Cerebellar nuclear complex (tissue), 1 donor: ENCODE measurements around the gene JPH4.
"Not testable (repeated sequence)": the region's sequence is repeated elsewhere in the genome, so short reads cannot be mapped to it uniquely, and the experiment has no call there.

ENCODE experiments used
- DNase-seq, 2 experiments: peaks; one replicate each; lab custom pipeline; 2025; lab: John Stamatoyannopoulos, UW

Gene JPH4

DNA sequence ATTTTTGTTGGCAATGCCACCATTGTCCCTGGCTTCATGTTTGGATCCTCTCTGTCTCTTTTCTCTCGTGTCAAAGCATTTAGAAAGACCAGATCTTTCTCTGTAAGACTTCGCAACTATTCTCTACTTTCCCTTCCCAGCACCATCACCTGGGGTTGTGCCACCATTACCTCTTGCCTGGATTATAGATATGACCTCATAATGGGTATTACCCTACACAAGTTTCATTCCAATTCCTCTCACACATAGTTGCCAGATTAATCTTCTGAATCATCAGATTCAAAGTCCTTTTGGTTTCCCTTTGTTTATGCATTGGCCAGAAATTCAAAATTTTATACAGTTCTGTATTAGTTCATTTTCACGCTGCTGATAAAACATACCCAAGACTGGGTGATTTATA, 30.4 kb upstream of the JPH4 start:
- DNase-seq = no peak

DNA sequence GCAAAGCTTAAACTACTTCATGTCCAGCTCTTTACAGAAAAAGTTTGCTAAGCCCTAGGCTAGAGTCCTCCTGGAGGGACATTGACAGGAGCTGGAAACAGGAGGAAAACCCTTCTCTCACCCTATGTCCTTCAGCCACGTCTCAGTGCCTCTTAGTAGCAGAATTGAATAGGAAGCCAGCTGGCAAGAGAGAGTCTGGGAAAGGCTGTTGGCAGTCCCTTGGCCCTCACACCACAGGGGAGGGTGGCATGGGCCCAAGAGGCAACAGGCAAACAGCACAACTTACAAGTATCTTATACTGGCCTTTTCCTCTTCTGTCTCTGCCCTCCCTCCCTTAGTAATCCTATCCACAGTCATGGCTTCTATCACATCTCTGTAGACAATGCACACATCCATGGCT, 29.9 kb upstream of the JPH4 start:
- no peak for DNase-seq

DNA sequence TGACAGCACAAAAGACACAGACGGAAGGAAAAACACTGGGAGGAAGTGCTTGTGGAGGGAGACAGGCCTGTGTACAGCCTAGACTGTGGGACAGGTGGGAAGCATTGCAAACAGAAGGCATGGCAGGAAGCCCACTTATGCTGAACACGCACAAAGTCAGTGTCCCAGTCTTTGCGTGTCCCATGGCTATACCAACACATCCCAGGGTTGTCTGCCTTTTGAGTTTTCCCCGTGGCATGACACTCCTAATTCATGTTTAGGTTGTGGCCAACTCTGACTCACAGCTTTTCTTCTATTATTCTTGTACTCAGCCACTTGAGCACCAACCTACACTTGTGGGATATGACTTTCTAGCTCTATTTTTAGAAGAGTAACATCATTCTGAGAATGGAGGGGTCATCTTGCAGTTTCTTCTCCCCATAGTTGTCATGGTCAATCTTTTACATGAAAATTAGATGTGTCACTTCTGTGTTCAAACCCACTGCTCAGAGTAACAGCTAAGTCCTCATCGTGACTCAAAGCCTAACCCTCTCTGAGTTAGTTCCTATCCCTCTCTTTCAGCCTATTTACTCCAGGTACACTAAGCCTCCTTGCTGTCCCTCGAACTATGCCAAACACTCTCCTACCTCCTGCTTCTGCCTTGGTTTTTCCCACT, 27.5 kb upstream of the JPH4 start:
- DNase-seq = no peak

DNA sequence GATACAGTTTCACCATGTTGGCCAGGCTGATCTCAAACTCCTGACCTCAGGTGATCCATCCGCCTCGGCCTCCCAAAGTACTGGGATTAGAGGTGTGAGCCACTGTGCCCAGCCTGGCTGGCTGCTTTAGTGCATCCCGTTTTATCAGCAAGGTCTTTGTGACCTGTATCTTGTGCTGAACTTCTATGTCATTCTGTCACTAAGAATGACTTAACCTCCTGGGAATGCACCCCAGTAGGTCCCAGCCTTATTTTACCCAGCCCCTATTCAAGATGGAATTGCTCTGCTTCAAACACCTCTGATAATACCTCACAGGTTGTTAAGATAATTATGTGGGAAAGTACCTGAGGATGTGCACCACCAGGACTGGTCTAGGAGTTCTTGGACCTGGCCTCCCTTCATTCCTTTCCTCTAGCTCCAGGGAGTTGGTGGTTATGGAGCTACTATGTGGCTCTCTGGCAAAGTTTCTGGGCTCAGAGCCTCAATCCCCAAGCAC, 26.1 kb upstream of the JPH4 start:
- no peak for DNase-seq

DNA sequence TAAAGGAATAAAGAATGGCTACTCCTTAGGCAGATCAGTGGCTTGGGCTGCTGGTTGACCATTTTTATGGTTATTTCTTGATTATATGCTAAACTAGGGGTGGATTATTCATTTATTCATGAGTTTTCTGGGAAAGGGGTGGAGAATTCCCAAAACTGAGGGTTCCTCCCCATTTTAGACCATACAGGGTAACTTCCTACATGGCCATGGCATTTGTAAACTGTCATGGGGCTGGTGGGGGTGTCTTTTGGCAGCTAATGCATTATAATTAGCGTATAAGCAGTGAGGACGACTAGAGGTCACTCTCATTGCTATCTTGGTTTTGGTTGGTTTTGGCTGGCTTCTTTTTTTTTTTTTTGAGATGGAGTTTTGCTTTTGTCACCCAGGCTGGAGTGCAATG, 25.6 kb upstream of the JPH4 start:
- no peak for DNase-seq

DNA sequence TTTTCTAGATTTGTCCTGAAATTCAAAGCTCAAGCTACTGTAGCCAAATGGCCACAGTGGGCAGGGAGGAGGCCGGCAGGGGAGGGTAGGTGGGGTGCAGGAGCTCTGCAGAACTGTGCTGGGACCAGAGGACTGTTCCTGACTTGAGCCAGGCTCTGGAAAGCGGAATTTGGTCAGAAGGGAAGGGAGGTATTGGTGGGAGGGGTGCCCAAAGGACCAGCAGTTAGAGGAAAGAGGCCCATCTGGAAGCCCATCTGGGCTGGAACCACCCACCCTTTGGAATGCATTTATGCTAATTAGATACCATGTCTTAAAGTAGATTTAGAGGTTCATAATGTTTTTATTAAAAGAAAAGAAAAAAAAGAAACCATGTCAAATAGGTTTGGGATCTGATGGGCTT, 24.5 kb upstream of the JPH4 start:
- DNase-seq = no peak

DNA sequence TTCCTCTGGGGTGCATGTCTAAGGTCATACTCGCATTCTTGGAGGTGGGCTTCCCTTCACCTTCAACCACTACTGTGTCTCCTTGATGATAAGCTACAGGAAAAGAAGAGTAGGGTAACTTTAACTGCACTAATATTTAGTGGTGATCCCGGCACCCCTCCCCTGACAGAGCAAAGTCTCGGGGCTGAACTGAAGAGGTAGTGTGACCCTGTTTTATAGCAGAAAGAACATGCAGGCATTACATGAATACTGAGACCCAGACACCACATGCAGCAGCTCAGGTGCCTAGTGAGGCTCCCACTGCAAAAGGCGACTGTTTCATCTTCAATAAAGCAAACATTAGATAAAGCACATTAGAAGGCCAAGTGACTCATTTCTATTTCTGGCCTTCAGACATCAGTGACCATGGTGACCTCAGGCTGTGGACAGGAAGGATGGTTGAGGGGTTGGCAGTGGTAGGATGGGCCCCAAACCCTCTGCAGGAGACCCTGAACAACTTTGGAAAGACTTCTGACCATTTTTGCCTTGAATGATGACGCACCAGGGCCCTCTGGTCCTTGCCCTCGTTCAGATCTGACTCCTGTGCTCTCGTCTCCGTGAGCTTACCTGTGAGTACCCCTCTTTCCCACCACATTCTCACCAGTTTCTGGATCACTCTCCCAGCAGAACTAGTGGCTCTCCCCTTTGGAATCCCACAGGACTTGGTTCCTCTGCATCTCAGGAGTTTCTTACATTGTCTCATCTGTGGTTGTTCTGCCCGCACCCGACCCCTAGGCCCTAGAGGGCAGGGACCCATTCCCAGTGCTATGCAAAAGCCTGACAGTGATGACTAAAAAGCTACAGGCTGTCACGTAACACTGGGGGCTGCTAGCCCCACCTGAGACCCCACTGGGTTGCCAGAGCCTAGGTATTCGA, 23.8 kb upstream of the JPH4 start:
- no peak for DNase-seq

DNA sequence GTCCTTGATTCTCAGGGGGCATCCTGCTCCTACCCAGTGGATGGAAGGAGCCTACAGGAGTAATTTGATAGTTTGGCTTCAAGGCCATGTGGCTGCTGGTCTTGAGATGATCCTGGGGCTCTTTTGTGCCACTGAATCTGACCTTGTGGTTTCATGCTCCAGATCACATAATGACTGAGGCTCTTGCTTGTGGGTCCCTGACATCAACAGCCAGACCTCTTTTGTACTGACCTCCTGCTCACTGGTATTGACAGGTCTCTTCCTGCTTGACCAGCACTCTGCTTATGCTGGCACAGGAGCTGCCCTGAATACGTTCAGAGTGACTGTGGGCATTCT, 23.2 kb upstream of the JPH4 start:
- DNase-seq = no peak

DNA sequence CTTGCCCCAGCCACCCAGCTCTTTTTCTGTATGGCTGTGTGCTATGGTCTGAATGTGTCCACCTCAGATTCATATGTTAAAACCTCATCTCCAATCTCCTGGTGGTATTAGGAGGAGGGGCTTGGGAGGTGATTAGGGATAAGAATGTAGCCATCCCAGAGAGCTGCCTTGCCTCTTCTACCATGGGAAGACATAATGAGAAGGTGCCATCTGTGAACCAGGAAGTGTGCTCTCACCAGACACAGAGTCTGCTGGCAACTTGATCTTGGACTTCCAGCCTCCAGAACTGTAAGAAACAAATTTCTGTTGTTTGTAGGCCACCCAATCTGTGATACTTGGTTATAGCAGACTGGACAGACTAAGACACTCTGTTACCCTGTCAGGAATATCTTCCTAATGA, 22.8 kb upstream of the JPH4 start:
- no peak for DNase-seq

DNA sequence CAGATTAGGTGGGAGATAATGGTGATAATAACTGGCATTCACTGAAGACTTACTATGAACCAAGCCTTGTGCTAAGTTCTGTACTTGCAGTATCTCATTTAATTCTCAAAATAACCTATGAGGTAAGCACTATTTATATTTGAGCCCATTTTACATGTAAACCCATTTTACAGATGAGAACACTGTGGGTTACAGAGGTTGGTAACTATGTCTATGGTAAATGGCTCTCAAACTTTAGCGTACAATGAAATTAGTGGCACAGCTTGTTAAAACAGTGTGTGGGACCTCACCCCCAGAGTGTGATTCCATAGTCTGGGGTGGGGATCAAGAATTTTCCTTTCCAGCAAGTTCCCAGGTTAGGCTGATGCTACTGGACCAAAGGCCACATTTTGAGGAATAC, 22.2 kb upstream of the JPH4 start:
- no peak for DNase-seq

DNA sequence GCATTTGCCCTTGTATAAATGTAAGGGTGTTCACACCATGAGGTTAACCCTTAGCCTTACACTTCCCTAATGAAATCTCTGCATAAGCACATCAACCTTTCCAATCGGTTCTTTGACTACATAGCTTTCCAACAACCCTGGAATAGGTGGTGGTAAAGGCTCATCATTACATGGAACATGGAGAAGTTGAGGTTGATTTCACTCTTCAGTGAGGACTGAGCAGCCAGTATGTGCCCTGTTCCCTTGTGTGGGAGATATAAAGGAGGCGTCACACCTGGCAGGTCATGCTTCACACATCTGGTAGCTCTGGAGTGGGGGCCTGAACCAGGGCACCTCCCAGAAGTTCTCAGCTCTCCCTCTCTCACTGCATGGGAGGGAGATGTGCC, 21.7 kb upstream of the JPH4 start:
- DNase-seq = no peak

DNA sequence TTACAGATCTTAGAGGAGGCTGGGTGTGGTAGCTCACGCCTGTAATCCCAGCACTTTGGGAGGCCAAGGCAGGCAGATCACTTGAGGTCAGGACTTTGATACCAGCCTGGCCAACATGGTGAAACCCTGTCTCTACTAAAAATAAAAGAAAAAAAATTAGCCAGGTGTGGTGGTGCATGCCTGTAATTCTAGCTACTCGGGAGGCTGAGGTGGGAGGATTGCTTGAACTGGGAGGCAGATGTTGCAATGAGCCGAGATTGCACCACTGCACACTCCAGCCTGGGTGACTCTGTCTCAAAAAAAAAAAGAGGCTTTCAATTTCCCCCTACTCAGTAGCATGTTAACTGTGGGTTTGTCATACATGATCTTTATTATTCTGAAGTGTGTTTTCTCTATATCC, 15.6 kb upstream of the JPH4 start:
- not testable (repeated sequence) for DNase-seq

DNA sequence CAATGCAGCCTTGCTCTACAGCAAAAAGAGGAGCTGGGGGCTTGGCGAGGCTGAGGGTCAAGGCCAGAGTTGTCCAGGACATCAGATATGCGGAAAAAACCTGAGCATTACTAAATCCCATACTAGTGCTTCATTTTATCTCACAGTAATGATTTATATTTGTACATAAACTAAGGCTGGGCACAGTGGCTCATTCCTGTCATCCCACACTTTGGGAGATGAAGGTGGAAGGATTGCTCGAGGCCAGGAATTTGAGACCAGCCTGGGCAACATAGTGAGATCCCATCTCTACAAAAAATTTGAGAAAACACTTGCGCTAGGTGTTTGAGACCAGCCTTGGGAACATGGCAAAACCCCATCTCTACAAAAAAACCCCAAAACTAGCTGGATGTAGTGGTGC, 11.6 kb upstream of the JPH4 start:
- no peak for DNase-seq

DNA sequence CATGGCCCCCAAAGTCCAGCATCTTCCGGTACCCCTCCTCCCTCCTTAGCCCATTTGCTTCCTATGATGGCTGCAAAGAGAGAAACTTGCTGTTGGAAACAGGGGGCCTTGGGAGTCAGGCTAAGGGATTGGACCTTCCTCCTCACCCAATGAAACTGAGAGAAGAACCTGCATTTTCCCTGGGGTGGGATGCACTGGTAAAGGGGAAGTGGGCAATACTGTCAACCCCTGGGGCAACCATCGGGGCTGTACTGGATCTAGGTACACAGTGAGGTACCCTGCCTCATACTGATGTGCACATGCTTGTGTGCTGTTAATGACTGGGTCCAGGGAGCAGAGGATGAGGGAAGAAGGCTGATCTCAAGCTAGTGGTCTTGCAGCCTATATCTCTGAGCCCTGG, 11.0 kb upstream of the JPH4 start:
- no peak for DNase-seq

DNA sequence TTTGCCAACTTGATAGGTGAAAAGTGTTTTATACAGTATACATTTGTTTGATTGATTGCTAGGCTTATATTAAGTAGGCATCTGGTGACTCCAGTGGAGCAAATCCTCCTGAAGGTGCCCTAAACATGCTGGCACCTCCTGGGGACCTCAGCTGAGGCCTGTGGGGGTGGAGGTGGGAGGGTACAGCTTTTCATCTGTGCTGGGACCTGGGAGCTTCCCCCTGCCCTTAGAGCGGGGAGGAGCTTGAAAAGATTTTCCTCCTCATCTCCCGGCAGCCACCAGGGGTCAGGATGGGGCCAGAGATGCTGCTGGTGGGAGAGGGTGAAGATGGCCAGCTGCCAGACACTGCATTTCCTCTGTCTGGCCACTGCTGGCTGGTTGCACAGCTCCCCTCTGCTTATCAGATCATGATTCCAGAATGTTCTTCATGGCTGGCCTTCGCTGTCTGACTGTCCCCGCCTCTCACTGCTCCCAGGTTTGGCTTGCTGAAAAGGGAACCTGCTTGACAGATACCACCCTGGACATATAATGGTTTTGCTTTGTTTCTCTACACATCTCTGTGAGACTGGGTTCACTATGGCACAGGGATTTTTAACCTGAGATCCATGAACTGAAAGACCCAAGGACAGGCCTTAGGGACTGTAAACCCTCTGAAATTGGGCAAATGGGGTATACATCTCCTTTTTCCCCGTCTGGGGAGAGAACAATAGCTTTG, 10.5 kb upstream of the JPH4 start:
- DNase-seq = peak; percentile 33 to 74

DNA sequence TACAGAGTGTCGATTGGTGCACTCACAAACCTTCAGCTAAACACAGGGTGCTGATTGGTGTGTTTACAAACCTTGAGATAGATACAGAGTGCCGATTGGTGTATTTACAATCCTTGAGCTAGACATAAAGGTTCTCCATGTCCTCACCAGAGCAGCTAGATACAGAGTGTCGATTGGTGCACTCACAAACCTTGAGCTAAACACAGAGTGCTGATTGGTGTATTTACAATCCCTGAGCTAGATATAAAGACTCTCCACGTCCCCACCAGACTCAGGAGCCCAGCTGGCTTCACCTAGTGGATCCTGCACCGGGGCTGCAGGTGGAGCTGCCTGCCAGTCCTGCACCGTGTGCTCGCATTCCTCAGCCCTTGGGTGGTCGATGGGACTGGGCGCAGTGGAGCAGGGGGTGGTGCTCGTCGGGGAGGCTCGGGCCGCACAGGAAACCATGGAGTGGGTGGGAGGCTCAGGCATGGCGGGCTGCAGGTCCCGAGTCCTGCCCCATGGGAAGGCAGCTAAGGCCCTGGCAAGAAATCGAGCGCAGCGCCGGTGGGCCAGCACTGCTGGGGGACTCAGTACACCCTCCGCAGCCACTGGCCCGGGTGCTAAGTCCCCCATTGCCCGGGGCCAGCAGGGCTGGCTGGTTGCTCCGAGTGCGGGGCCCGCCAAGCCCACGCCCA, 6.1 kb upstream of the JPH4 start:
- not testable (repeated sequence) for DNase-seq

DNA sequence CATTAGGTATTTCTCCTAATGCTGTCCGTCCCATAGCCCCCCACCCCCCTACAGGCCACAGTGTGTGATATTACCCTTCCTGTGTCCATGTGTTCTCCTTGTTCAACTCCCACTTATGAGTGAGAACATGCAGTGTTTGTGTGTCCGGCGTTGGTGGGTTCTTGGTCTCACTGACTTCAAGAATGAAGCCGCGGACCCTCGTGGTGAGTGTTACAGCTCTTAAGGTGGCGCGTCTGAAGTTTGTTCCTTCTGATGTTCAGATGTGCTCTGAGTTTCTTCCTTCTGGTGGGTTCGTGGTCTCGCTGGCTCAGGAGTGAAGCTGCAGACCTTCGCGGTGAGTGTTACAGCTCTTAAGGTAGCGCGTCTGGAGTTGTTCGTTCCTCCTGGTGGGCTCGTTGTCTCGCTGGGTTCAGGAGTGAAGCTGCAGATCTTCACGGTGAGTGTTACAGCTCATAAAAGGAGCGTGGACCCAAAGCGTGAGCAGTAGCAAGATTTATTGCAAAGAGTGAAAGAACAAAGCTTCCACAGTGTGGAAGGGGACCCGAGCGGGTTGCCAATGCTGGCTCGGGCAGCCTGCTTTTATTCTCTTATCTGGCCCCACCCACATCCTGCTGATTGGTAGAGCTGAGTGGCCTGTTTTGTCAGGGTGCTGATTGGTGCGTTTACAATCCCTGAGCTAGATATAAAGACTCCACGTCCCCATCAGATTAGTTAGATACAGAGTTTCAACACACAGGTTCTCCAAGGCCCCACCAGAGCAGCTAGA, 5.4 kb upstream of the JPH4 start:
- not testable (repeated sequence) for DNase-seq

DNA sequence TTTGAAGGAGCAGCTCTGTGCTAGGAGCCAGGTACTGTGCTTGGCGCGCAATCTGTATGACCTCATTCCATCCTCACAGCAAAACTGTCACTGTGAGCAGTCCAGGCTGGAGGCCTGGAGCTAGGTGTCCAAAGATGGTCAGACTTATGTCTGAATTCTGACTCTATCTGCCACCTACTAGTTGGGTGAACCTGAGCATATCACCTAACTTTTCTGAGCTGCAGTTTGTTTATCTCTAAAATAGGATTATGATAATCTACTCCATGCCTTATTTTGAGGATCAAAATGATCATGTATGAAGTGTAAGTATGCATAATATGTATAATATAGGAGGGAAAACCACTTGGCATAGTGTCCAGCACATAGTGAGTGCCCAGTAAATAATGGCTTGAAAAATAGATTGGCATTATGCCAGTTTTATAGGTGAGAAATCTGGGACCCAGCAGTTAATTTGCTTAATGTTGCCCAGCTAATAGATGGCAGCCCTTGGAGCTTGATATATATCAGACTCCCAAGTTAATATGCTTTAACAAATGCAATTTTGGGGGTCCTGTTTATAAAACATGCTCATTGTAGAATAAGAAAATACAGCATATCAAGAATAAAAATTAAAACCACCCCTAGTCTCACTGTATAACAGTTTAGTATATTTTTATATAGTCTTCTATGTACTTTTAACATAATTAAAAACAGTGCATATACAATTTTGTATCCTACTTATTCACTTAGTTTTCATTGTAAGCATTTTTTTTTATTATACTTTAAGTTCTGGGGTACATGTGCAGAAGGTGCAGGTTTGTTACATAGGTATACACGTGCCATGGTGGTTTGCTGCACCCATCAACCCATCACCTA, 4.5 kb upstream of the JPH4 start:
- DNase-seq = peak in 1 of 2 experiments; percentile 3

DNA sequence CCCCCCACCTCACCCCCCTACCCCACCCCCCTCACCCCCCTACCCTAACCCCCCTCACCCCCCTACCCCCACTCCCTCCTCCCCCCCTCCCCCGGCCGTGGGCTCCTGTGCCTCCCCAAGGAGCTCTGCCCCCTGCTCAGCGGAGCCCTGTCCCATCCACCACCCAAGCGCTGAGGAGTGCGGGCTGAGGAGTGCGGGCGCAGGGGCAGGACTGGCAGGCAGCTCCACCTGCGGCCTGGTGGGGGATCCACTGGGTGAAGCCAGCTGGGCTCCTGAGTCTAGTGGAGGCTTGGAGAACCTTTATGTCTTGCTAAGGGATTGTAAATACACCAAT, 2.3 kb upstream of the JPH4 start:
- no peak for DNase-seq

DNA sequence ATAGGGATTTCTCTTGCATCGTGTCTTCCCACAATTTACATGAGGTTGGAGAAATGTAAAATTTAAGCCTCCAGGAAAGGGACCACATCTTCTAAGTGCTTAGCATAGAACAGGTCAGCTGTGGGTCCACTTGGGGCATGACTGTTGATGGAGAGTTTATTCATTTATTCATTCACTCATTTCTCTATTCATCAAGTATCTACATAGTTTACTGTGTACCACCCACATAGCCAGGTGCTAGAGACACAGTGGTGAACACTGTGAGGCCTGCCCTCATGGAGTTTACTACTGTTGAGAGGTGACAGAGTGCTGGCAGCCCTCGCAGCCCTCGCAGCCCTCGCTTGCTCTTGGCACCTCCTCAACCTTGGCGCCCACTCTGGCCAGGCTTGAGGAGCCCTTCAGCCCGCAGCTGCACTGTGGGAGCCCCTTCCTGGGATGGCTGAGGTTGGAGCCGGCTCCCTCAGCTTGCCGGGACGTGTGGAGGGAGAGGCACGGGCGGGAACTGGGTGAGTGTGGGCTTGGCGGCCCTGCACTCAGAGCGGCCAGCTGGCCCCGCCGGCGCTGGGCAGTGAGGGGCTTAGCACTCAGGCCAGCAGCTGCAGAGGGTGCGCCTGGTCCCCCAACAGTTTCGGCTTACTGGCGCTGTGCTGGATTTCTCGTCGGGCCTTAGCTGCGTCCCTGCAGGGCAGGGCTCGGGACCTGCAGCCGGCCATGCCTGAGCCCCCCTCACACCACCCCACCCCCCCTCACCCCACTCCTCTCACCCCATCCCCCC, 1.7 kb upstream of the JPH4 start:
- no peak for DNase-seq
